HG02840 (cell line): ENCODE measurements around the gene WEE2.
"Not testable (repeated sequence)": the region's sequence is repeated elsewhere in the genome, so short reads cannot be mapped to it uniquely, and the experiment has no call there.

ENCODE experiments used
- ATAC-seq: cut with Tn5 transposase; IDR thresholded peaks from one replicate; pipeline ENCODE4 v1.9.1; 2021; ENCODE audit warnings: mild to moderate bottlenecking, moderate library complexity, moderate number of reproducible peaks; ENCODE audit not compliant: unreplicated experiment, low FRiP score

WEE2 gene

DNA sequence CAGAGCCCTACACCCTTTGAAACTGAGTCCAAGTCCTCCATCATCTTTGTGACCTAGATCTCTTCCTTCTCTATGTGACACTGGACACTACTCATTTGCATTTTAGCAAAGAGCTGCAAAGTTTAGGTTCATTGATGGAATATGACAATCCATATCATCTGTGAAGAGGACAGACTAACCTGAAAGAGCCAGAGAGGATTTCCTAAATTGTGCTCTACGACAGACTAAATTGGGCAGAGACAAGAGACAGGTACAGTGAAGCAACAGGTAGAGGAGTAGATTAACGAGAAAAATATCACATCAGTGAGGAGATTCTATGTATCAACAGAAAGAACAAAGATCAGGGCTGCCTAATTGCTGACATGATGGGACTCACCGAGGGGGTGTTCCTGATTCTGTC lies 55.6 kb downstream of the WEE2 start, which contains the start of gene TAS2R3:
TAS2R3 (plus strand) TSS at position 301 of the 400 bp plus-strand sequence; CDS start at position 363, 62 bp downstream.
- ATAC-seq: no peak

- not testable (repeated sequence) for ATAC-seq
These were observed 62.0 kb downstream of the WEE2 start for GRCh38 chr7:141770083-141770583.

GRCh38 chr7:141776374-141776773 lies 68.2 kb downstream of the WEE2 start, which contains the start of gene TAS2R4:
TSS of gene TAS2R4 (plus strand) at chr7:141776674. CDS start at chr7:141778489, 1,815 bp downstream.
- ATAC-seq: no peak
